Psoas muscle (tissue), 8 donors: ENCODE data around the gene EFNA2. TPM values are rescaled to one million over a fixed set of nuclear protein-coding genes. Genes with fewer than 3 reads are reported as not detected.

Experiments used
- ATAC-seq, 4 donors: fragments of 200-7000 bp; cut with Tn5 transposase; one replicate each; pipeline ENCODE4 v1.9.1; 2020; ENCODE audit warnings: moderate library complexity in 3 of 4, mild to moderate bottlenecking in 2 of 4
- DNase-seq, 2 donors: peaks; one replicate each; pipeline ENCODE4 v3.0.0-alpha.2; 2020
- H3K27ac ChIP-seq: fragments of 200-600 bp; one replicate; pipeline ENCODE4 v1.8.0; 2022
- H3K27me3 ChIP-seq, 3 donors: fragments of 200-600 bp in 1 of 3; one replicate each; pipeline versions ENCODE4 v1.6.1 to v1.8.0; 2013 to 2022; ENCODE audit warnings: low read length in 2 of 3, mild to moderate bottlenecking in 2 of 3, moderate library complexity in 1 of 3; ENCODE audit not compliant: insufficient read depth in 3 of 3
- H3K36me3 ChIP-seq, 2 donors: fragments of 200-600 bp in 1 of 2; one replicate each; pipeline versions ENCODE4 v1.6.1 to v1.8.0; 2013 to 2022; ENCODE audit warnings: low read depth in 1 of 2, mild to moderate bottlenecking in 1 of 2, moderate library complexity in 1 of 2; ENCODE audit not compliant: insufficient read depth in 1 of 2
- H3K4me1 ChIP-seq: fragments of 200-600 bp; one replicate; pipeline ENCODE4 v1.8.0; 2022
- H3K4me3 ChIP-seq: fragments of 200-600 bp; one replicate; pipeline ENCODE4 v1.8.0; 2022; ENCODE audit warnings: mild to moderate bottlenecking
- H3K9me3 ChIP-seq: fragments of 200-600 bp; one replicate; pipeline ENCODE4 v1.8.0; 2022
- WGBS, 3 donors: extraction: QIAGEN DNeasy Blood & Tissue Kit; methylation state at CpG; one replicate each; pipeline versions ENCODE4 v1.1.6 to v1.1.7; 2013; 5-methylcytosine and 5-hydroxymethylcytosine counted together
- intact Hi-C, 2 donors: fragments of 100-400 bp; cut with DNase I; formaldehyde crosslinking; loops; one replicate each; pipeline versions ENCODE4 v1.11.0 to v1.14.2; 2022
- polyA plus RNA-seq, 3 donors: library from polyadenylated mRNA; stranded (reverse); fragments of 200-250 nt; gene quantifications; one replicate each; pipeline ENCODE4 v1.2.3, GENCODE V29; 2013
- total RNA-seq, 4 donors: library from RNA; stranded (reverse); fragmentation: NEBNext Ultra II Directional in 2 of 4; extraction: Animal tissue kit (Norgen Biotek cat#: 25700) in 2 of 4; gene quantifications; one replicate each; pipeline versions ENCODE4 v1.2.1 to v1.2.4, GENCODE V29; 2021 to 2023
- TF ChIP-seq, protein P1 (sequence below): fragments of 200-600 bp; IDR thresholded peaks from one replicate; pipeline ENCODE4 v1.8.0; 2022; ENCODE audit warnings: antibody characterized with exemption
- donor health status: healthy with polysubstance abuse.
- donor health status: DM: no; HTN: no; CAD: no; lungs with moderate emphysema.
- donor health status: Bipolar disorder and iron deficiency.
- donor health status: healthy.
- donor health status: DM: yes; HTN: yes; CAD: no.
- donor health status: DM: no; HTN: no; CAD: no.
- donor health status: DM: no; HTN: no; CAD: no.
- donor health status: DM: yes; HTN: yes; CAD: no.

The EFNA2 gene
- total and polyA plus RNA-seq, 7 donors, result not detected

DNA sequence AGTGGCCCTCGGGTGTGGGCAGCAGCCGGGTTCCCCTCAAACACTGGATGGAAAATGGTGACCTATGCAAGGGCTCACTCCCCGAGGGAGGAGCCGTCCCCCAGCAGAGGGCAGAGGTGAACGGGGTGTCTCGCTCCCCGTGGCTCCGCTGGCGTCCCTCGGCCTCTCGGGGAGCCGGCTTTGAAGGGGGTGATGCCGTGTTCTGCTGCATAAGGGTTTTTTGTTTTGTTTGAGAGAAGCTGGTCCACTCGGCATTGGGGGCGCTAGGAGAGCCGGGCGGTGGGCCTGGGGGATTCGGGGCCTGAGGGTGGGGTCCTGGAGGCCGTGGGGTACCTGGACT is 4.0 kb downstream of the EFNA2 start:
- Histone ChIP-seq H3K27me3 (peaks cover 0 to 84% (median 38%) of the 10 kb centered on the region in 3 donors), H3K4me1 (peaks cover 5% of the 10 kb centered on the region), H3K9me3 (no peaks in the 10 kb centered on the region), H3K27ac (no peak overlapping the region), H3K4me3 (no peak overlapping the region), H3K36me3 (no peaks in the 10 kb centered on the region)
- no peak for DNase-seq
- TF ChIP-seq, protein P1, sequence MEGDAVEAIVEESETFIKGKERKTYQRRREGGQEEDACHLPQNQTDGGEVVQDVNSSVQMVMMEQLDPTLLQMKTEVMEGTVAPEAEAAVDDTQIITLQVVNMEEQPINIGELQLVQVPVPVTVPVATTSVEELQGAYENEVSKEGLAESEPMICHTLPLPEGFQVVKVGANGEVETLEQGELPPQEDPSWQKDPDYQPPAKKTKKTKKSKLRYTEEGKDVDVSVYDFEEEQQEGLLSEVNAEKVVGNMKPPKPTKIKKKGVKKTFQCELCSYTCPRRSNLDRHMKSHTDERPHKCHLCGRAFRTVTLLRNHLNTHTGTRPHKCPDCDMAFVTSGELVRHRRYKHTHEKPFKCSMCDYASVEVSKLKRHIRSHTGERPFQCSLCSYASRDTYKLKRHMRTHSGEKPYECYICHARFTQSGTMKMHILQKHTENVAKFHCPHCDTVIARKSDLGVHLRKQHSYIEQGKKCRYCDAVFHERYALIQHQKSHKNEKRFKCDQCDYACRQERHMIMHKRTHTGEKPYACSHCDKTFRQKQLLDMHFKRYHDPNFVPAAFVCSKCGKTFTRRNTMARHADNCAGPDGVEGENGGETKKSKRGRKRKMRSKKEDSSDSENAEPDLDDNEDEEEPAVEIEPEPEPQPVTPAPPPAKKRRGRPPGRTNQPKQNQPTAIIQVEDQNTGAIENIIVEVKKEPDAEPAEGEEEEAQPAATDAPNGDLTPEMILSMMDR, result no peak
- 68 to 78% (median 73%) methylated on average over 17 to 19 of the region's 19 CpGs for WGBS, 3 donors
- intact Hi-C loops, result loop anchor here (10.0 kb wide), 2 partner anchors 155 to 235 kb away; partner anchors contain the start of gene PLK5 (in 1 of the 2)
- ATAC-seq, result no peak

DNA sequence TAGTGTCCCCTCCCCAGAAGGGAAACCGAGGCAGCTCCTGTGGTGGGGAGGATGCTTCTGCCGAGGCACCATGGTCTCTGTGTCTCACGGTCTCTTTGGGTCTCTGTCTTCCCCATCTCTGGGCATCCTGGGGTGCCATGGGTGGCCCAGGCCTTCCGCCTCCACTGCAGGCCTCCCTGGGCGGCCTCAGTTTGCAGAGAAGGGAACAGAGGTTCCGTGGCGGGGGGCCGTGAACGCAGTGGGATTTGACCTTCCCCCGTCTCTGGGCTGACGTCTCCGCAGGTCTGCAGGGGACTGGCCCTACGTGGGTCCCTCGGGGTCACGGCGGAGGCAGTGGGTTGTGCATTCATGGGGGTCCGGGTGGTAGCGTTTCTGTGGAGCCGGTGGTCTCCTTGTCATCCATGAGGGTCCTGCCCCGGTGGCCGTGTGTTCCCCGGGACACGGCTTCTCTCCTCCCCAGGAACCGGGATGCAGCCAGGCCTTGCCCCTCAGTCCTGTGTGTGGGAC is 4.6 kb downstream of the EFNA2 start:
- DNase-seq (no peak), ATAC-seq (no peak)
- Histone ChIP-seq H3K4me3 (no peak overlapping the region), H3K36me3 (no peaks in the 10 kb centered on the region), H3K4me1 (peaks cover 5% of the 10 kb centered on the region), H3K27ac (no peak overlapping the region), H3K9me3 (no peaks in the 10 kb centered on the region), H3K27me3 (peaks cover 0 to 84% (median 38%) of the 10 kb centered on the region in 3 donors)
- TF ChIP-seq, protein P1, result no peak
- WGBS, 3 donors, result 82 to 87% (median 84%) methylated on average over 22 to 24 of the region's 24 CpGs
- intact Hi-C loops, result no loop called here

DNA sequence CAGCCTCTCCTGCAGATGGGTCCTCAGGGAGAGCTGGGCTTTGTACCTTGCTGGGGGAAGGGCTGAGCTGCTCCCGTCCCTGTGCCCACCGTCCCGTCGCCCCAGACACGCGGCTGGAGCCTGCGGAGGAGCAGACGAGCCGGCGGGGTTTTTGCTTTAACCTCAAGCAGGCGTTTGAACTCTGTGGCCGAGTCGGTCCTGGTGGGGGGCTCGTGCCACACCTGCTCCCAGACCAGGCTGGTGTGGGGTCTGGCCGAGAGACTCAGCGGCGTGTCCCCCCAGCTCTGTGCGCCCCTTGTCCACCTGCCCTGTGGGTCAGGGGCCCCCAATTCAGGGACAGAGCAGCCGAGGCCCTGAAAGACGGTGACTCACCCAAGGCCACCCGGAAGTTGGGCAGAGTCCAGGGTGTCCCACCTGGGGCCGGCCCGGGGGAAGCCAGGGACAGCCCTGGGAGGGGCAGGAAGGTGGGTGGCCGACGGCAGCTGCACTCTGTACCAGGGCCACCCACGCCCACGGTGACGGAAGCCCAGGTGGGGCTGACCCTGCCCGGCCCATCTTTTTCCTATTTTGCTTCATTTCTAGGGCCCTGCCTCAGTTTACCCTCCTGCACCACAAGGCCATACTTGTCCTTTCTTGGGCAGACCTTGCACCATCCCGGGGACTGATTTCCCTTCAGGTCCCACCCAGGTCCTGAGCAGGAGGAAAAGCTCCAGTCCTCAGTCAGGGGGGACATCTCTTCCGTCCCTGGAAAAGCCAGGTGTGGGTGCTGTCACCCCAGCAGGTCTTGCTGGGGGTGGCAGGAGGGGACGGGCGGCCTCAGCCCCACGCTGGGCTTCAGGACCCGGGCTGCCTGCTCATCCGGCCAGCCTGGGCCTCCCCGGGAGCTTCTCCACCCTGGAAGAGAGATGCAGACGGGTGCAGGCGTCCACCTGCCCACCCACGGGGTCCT is 5.3 kb downstream of the EFNA2 start:
- Histone ChIP-seq H3K36me3 (no peaks in the 10 kb centered on the region), H3K4me1 (peaks cover 5% of the 10 kb centered on the region), H3K27ac (no peak overlapping the region), H3K4me3 (no peak overlapping the region), H3K9me3 (no peaks in the 10 kb centered on the region), H3K27me3 (peaks cover 0 to 89% (median 38%) of the 10 kb centered on the region in 3 donors)
- DNase-seq, result no peak
- TF ChIP-seq, protein P1, result no peak
- WGBS, 3 donors, result 63 to 67% (median 66%) methylated on average over 35 to 40 of the region's 40 CpGs
- intact Hi-C loops, result no loop called here
- no peak for ATAC-seq

DNA sequence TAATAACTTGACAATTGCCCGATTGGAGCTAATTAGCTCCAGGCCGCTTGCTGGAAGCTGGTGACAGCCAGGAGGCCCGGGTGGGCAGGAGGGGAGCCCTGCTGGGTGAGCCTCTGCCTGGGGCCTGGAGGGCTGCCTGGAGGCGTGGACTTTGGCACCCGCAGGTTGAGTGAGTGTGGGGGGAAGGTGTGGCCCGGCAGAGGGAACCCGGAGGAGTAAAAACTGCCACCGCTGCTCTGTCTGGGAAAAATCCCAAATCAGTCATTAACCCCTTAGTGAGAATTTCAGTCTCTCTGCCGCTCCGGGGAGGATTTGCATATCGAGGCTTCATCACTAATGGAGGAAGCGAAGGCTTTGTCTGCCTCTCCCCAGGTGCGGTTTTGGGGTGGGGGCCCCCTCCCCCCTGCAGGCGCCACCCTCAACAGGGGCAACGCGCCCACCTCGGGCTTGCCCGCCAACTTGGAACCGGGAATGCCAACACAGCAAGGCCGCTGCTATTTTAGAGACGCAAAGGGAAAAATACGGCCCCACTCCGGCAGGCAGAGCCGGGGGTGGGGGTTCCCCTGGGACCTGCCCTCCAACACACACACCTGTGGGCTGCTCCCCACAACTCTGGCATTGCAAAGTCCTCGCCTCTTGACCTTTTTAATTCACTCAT is 6.2 kb downstream of the EFNA2 start:
- H3K4me1 ChIP-seq, result no peaks in the 10 kb centered on the region
- no peak overlapping the region for H3K4me3 ChIP-seq
- DNase-seq (no peak), ATAC-seq (no peak)
- TF ChIP-seq, protein P1, result no peak
- no peak overlapping the region for H3K27ac ChIP-seq
- 38 to 42% (median 39%) methylated on average over 24 to 25 of the region's 25 CpGs for WGBS, 3 donors
- intact Hi-C loops, result no loop called here
- no peaks in the 10 kb centered on the region for H3K9me3 ChIP-seq
- H3K36me3 ChIP-seq, result no peaks in the 10 kb centered on the region
- peaks cover 0 to 88% (median 31%) of the 10 kb centered on the region in 3 donors for H3K27me3 ChIP-seq
